T-cell (primary cell): ENCODE measurements around the gene WDFY1. TPM values are rescaled to one million over a fixed set of nuclear protein-coding genes. Genes with fewer than 3 reads are reported as not detected.

Source experiments
- ATAC-seq, 4 experiments: fragments of 200-7000 bp in 3 of 4; fragments of 150-1000 bp in 1 of 4; cut with Tn5 transposase; replicated peaks in 1 of 4; 1 replicate in 3 of 4; 2 replicates in 1 of 4; pipeline ENCODE4 v1.10.0; 2021; ENCODE audit warnings: moderate library complexity in 3 of 4, mild to moderate bottlenecking in 2 of 4, moderate number of reproducible peaks in 1 of 4
- CTCF ChIA-PET, 2 donors: fragments of 300-600 bp; sonication (Branson Sonifier 250); formaldehyde crosslinking; loops; one replicate each; lab custom pipeline; 2022; ENCODE audit warnings: antibody characterized with exemption in 2 of 2; lab: Charles Lee
- POLR2A ChIA-PET, 2 donors: fragments of 300-600 bp; sonication (Branson Sonifier 250); formaldehyde crosslinking; loops; one replicate each; lab custom pipeline; 2022; ENCODE audit warnings: antibody characterized with exemption in 2 of 2; lab: Charles Lee
- DNase-seq, 35 experiments: peaks; one replicate each; pipeline versions ENCODE4 v3.0.0 to v3.0.0-alpha.2; 2013 to 2023
- H3K27ac ChIP-seq: one replicate; pipeline ENCODE4 v1.5.1; 2013; ENCODE audit warnings: low read length
- H3K27me3 ChIP-seq, 2 experiments: replicated peaks in 1 of 2; 1 replicate in 1 of 2; 2 replicates in 1 of 2; pipeline versions ENCODE4 v1.6.1 to v1.7.0; 2013; ENCODE audit warnings: low read length in 1 of 2, mixed read lengths in 1 of 2; ENCODE audit not compliant: control insufficient read depth in 2 of 2, insufficient read depth in 2 of 2; ENCODE audit errors: extremely low read depth in 1 of 2
- H3K36me3 ChIP-seq, 2 donors: 1 replicate in 1 of 2; 2 replicates in 1 of 2; pipeline versions ENCODE4 v1.6.1 to v1.7.0; 2013; ENCODE audit warnings: low read length in 1 of 2; ENCODE audit not compliant: control insufficient read depth in 2 of 2, insufficient read depth in 1 of 2; ENCODE audit errors: extremely low read depth in 1 of 2
- H3K4me1 ChIP-seq, 2 experiments: 1 replicate in 1 of 2; 2 replicates in 1 of 2; pipeline versions ENCODE4 v1.6.1 to v1.7.0; 2013; ENCODE audit warnings: low read length in 2 of 2, mixed read lengths in 1 of 2; ENCODE audit not compliant: insufficient read depth in 2 of 2, control insufficient read depth in 1 of 2; ENCODE audit errors: extremely low read depth in 1 of 2
- H3K4me3 ChIP-seq, 2 donors: 1 replicate in 1 of 2; 2 replicates in 1 of 2; pipeline versions ENCODE4 v1.5.1 to v1.7.0; 2013; ENCODE audit warnings: mild to moderate bottlenecking in 2 of 2, low read length in 1 of 2, moderate library complexity in 1 of 2; ENCODE audit not compliant: control insufficient read depth in 1 of 2; ENCODE audit errors: extremely low read depth in 1 of 2
- H3K9me3 ChIP-seq: 2 replicates; pipeline ENCODE4 v1.7.0; 2013
- H3K27ac Mint-ChIP-seq, 2 donors: one replicate each; pipeline ENCODE4 v1.8.0; 2020 to 2021; ENCODE audit warnings: mild to moderate bottlenecking in 2 of 2, mixed read lengths in 2 of 2
- H3K27me3 Mint-ChIP-seq, 2 donors: one replicate each; pipeline ENCODE4 v1.8.0; 2021 to 2022; ENCODE audit warnings: mixed read lengths in 2 of 2
- H3K36me3 Mint-ChIP-seq: one replicate; pipeline ENCODE4 v1.8.0; 2021; ENCODE audit warnings: mixed read lengths
- H3K4me1 Mint-ChIP-seq, 3 donors: one replicate each; pipeline ENCODE4 v1.8.0; 2020 to 2022; ENCODE audit warnings: mixed read lengths in 3 of 3, mild to moderate bottlenecking in 1 of 3
- H3K4me3 Mint-ChIP-seq, 3 donors: one replicate each; pipeline ENCODE4 v1.8.0; 2020 to 2022; ENCODE audit warnings: mild to moderate bottlenecking in 3 of 3, mixed read lengths in 3 of 3, moderate library complexity in 3 of 3
- H3K9me3 Mint-ChIP-seq, 3 donors: one replicate each; pipeline ENCODE4 v1.8.0; 2020 to 2022; ENCODE audit warnings: mixed read lengths in 3 of 3
- WGBS: methylation state at CpG from one replicate; pipeline ENCODE4 v1.1.5; 2013; ENCODE audit warnings: missing lambda C conversion rate; ENCODE audit not compliant: insufficient coverage; 5-methylcytosine and 5-hydroxymethylcytosine counted together
- total RNA-seq, 35 experiments: library from RNA in 6 of 35; stranded (reverse) in 6 of 35; fragments of 120-200 nt in 1 of 35; gene quantifications; one replicate each; pipeline versions ENCODE4 v1.2.1 to v1.2.4 and lab custom pipeline; 2013 to 2026

WDFY1 gene
- total RNA-seq, 5 donors from 2014 or later (not counting 1 experiment from before 2014, with no cell fraction given), result 27.5 to 45.2 (median 36.6) TPM

- no peaks in the 10 kb centered on the region for H3K9me3 Mint-ChIP-seq
- no peaks in the 10 kb centered on the region for H3K4me1 ChIP-seq
- DNase-seq (no peak), ATAC-seq (no peak)
- no CpG with 5 or more reads among the region's 4 CpGs for WGBS
- ChIA-PET CTCF (interaction anchor here in 1 of 2 donors (1.0 kb wide), 1 partner anchor 10 kb away, joined by 3 read pairs; no protein-coding TSS in a partner anchor), POLR2A (no interaction called here)
- H3K4me1 Mint-ChIP-seq, result peaks cover 0 to 3% (median 0%) of the 10 kb centered on the region in 3 donors
- no peak overlapping the region for H3K4me3 ChIP-seq
- H3K27ac ChIP-seq, result no peak overlapping the region
- no peak overlapping the region for H3K4me3 Mint-ChIP-seq
- peaks cover 6 to 45% of the 10 kb centered on the region in 2 donors for H3K36me3 ChIP-seq
- no peak overlapping the region for H3K27ac Mint-ChIP-seq
- no peaks in the 10 kb centered on the region for H3K27me3 ChIP-seq
- no peaks in the 10 kb centered on the region for H3K27me3 Mint-ChIP-seq
- H3K36me3 Mint-ChIP-seq, result peaks cover 56% of the 10 kb centered on the region
- no peaks in the 10 kb centered on the region for H3K9me3 ChIP-seq
Measured at GRCh38 chr2:223890721-223891120, 54.4 kb downstream of the WDFY1 start.

GRCh38 chr2:223889229-223889628, 55.9 kb downstream of the WDFY1 start:
- H3K9me3 Mint-ChIP-seq, result no peaks in the 10 kb centered on the region
- ChIA-PET CTCF (no interaction called here), POLR2A (no interaction called here)
- Histone ChIP-seq H3K9me3 (no peaks in the 10 kb centered on the region), H3K4me1 (no peaks in the 10 kb centered on the region), H3K27me3 (no peaks in the 10 kb centered on the region), H3K36me3 (peaks cover 6 to 42% of the 10 kb centered on the region in 2 donors), H3K4me3 (no peak overlapping the region), H3K27ac (no peak overlapping the region)
- ATAC-seq, result no peak
- 97% methylated on average over 3 of the region's 3 CpGs for WGBS
- H3K36me3 Mint-ChIP-seq, result peaks cover 57% of the 10 kb centered on the region
- H3K4me3 Mint-ChIP-seq, result no peak overlapping the region
- no peak overlapping the region for H3K27ac Mint-ChIP-seq
- no peaks in the 10 kb centered on the region for H3K4me1 Mint-ChIP-seq
- H3K27me3 Mint-ChIP-seq, result no peaks in the 10 kb centered on the region
- DNase-seq, result no peak

GRCh38 chr2:223888251-223888650, 56.9 kb downstream of the WDFY1 start:
- Mint-ChIP-seq H3K36me3 (peaks cover 48% of the 10 kb centered on the region), H3K9me3 (no peaks in the 10 kb centered on the region)

GRCh38 chr2:223887127-223887526, 58.0 kb downstream of the WDFY1 start:
- no peaks in the 10 kb centered on the region for H3K27me3 Mint-ChIP-seq
- POLR2A ChIA-PET, result no interaction called here
- no peaks in the 10 kb centered on the region for H3K27me3 ChIP-seq
- ATAC-seq (no peak), DNase-seq (no peak)
- no peaks in the 10 kb centered on the region for H3K9me3 Mint-ChIP-seq
- H3K36me3 Mint-ChIP-seq, result peaks cover 40% of the 10 kb centered on the region
- CTCF ChIA-PET, result no interaction called here
- no peak overlapping the region for H3K27ac Mint-ChIP-seq
- no peaks in the 10 kb centered on the region for H3K9me3 ChIP-seq
- no peak overlapping the region for H3K27ac ChIP-seq
- no peaks in the 10 kb centered on the region for H3K4me1 Mint-ChIP-seq
- no peaks in the 10 kb centered on the region for H3K4me1 ChIP-seq
- peaks cover 10 to 36% of the 10 kb centered on the region in 2 donors for H3K36me3 ChIP-seq
- H3K4me3 Mint-ChIP-seq, result no peak overlapping the region
- no peak overlapping the region for H3K4me3 ChIP-seq
- WGBS, result 100% methylated on average over 1 of the region's 5 CpGs

More at GRCh38 chr2:223888251-223888650, 56.9 kb downstream of the WDFY1 start:
- H3K4me3 ChIP-seq, result no peak overlapping the region
- H3K9me3 ChIP-seq, result no peaks in the 10 kb centered on the region
- no peak for ATAC-seq
- CTCF ChIA-PET, result interaction anchor here (0.6 to 0.7 kb wide), 2 partner anchors 12 to 52 kb away, joined by 5 to 9 read pairs; no protein-coding TSS in a partner anchor
- WGBS, result no CpG with 5 or more reads among the region's 2 CpGs
- peaks cover 6 to 38% of the 10 kb centered on the region in 2 donors for H3K36me3 ChIP-seq
- H3K27ac ChIP-seq, result no peak overlapping the region
- no peaks in the 10 kb centered on the region for H3K27me3 ChIP-seq
- H3K4me1 ChIP-seq, result no peaks in the 10 kb centered on the region
- H3K4me1 Mint-ChIP-seq, result no peaks in the 10 kb centered on the region
- POLR2A ChIA-PET, result no interaction called here
- H3K27me3 Mint-ChIP-seq, result no peaks in the 10 kb centered on the region
- no peak overlapping the region for H3K27ac Mint-ChIP-seq
- no peak overlapping the region for H3K4me3 Mint-ChIP-seq
- no peak for DNase-seq

GRCh38 chr2:223886726-223887125, 58.4 kb downstream of the WDFY1 start:
- Mint-ChIP-seq H3K36me3 (peaks cover 42% of the 10 kb centered on the region), H3K27me3 (no peaks in the 10 kb centered on the region), H3K27ac (no peak overlapping the region), H3K4me3 (no peak overlapping the region), H3K4me1 (peaks cover 0 to 2% (median 2%) of the 10 kb centered on the region in 3 donors), H3K9me3 (no peaks in the 10 kb centered on the region)
- ATAC-seq (no peak), DNase-seq (no peak)
- Histone ChIP-seq H3K4me1 (no peaks in the 10 kb centered on the region), H3K4me3 (no peak overlapping the region), H3K9me3 (no peaks in the 10 kb centered on the region), H3K27ac (no peak overlapping the region), H3K36me3 (peaks cover 10 to 38% of the 10 kb centered on the region in 2 donors), H3K27me3 (no peaks in the 10 kb centered on the region)
- WGBS, result no CpG with 5 or more reads among the region's 2 CpGs
- ChIA-PET CTCF (no interaction called here), POLR2A (no interaction called here)

GRCh38 chr2:223884399-223884798, 60.7 kb downstream of the WDFY1 start:
- H3K27me3 Mint-ChIP-seq, result no peaks in the 10 kb centered on the region
- H3K4me3 Mint-ChIP-seq, result no peak overlapping the region
- H3K36me3 Mint-ChIP-seq, result peaks cover 47% of the 10 kb centered on the region
- no peaks in the 10 kb centered on the region for H3K9me3 Mint-ChIP-seq
- Histone ChIP-seq H3K4me1 (no peaks in the 10 kb centered on the region), H3K4me3 (no peak overlapping the region), H3K27me3 (no peaks in the 10 kb centered on the region), H3K27ac (no peak overlapping the region), H3K9me3 (no peaks in the 10 kb centered on the region), H3K36me3 (peaks cover 5 to 42% of the 10 kb centered on the region in 2 donors)
- no peak for ATAC-seq
- WGBS, result 51% methylated on average over 2 of the region's 3 CpGs
- peaks cover 0 to 4% (median 4%) of the 10 kb centered on the region in 3 donors for H3K4me1 Mint-ChIP-seq
- H3K27ac Mint-ChIP-seq, result peak overlapping the region in 1 of 2 donors; percentile 4
- no peak for DNase-seq
- CTCF ChIA-PET, result no interaction called here
- POLR2A ChIA-PET, result no interaction called here
